Stimulated activated effector memory CD8-positive, alpha-beta T cell treated with anti-CD3 and anti-CD28 coated beads, Interleukin-12 subunit alpha, Interleukin-12 subunit beta, amount 100 ng/mL, for 72 hours (primary cell): ENCODE data around the gene COL9A3.
A peak's percentile ranks its signal among the peaks of the same experiment; 100 is the strongest.

Experiments used
- ATAC-seq: fragments of 150-1000 bp; cut with Tn5 transposase; 2 replicates; pipeline ENCODE4 v1.10.0; 2021
- DNase-seq, 2 donors: peaks; one replicate each; pipeline ENCODE4 v3.0.0; 2021 to 2022; ENCODE audit warnings: low spot score in 2 of 2
- H3K27ac Mint-ChIP-seq: one replicate; pipeline ENCODE4 v1.8.0; 2022; ENCODE audit warnings: mild to moderate bottlenecking, mixed read lengths
- H3K36me3 Mint-ChIP-seq: one replicate; pipeline ENCODE4 v1.8.0; 2022; ENCODE audit warnings: mild to moderate bottlenecking, mixed read lengths
- H3K4me1 Mint-ChIP-seq: one replicate; pipeline ENCODE4 v1.8.0; 2022; ENCODE audit warnings: mixed read lengths
- H3K4me3 Mint-ChIP-seq: one replicate; pipeline ENCODE4 v1.8.0; 2022; ENCODE audit warnings: mild to moderate bottlenecking, mixed read lengths
- H3K9me3 Mint-ChIP-seq: one replicate; pipeline ENCODE4 v1.8.0; 2022; ENCODE audit warnings: mixed read lengths

Gene COL9A3

GRCh38 chr20:62811720-62812119, 5.1 kb upstream of the COL9A3 start:
- no peak for DNase-seq
- peaks cover 82% of the 10 kb centered on the region for H3K36me3 Mint-ChIP-seq
- no peaks in the 10 kb centered on the region for H3K9me3 Mint-ChIP-seq
- no peak overlapping the region for H3K27ac Mint-ChIP-seq
- H3K4me1 Mint-ChIP-seq: peaks cover 15% of the 10 kb centered on the region
- no peak for ATAC-seq
- H3K4me3 Mint-ChIP-seq: no peak overlapping the region

DNA sequence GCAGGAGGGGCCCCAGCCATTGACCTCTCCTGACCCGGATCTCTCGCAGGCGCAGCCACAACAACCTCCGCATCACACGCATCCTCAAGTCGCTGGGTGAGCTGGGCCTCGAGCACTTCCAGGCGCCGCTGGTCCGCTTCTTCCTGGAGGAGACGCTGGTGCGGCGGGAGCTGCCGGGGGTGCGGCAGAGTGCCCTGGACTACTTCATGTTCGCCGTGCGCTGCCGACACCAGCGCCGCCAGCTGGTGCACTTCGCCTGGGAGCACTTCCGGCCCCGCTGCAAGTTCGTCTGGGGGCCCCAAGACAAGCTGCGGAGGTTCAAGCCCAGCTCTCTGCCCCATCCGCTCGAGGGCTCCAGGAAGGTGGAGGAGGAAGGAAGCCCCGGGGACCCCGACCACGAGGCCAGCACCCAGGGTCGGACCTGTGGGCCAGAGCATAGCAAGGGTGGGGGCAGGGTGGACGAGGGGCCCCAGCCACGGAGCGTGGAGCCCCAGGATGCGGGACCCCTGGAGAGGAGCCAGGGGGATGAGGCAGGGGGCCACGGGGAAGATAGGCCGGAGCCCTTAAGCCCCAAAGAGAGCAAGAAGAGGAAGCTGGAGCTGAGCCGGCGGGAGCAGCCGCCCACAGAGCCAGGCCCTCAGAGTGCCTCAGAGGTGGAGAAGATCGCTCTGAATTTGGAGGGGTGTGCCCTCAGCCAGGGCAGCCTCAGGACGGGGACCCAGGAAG, 4.5 kb upstream of the COL9A3 start:
- H3K4me1 Mint-ChIP-seq: peaks cover 11% of the 10 kb centered on the region
- ATAC-seq (no peak), DNase-seq (no peak)
- peaks cover 75% of the 10 kb centered on the region for H3K36me3 Mint-ChIP-seq
- no peak overlapping the region for H3K4me3 Mint-ChIP-seq
- H3K9me3 Mint-ChIP-seq: no peaks in the 10 kb centered on the region
- no peak overlapping the region for H3K27ac Mint-ChIP-seq

- ATAC-seq: no peak
- Mint-ChIP-seq H3K4me3 (no peak overlapping the region), H3K36me3 (peaks cover 70% of the 10 kb centered on the region), H3K4me1 (peaks cover 6% of the 10 kb centered on the region), H3K27ac (no peak overlapping the region), H3K9me3 (no peaks in the 10 kb centered on the region)
- no peak for DNase-seq
Measured at GRCh38 chr20:62812907-62813200, 4.0 kb upstream of the COL9A3 start.

DNA sequence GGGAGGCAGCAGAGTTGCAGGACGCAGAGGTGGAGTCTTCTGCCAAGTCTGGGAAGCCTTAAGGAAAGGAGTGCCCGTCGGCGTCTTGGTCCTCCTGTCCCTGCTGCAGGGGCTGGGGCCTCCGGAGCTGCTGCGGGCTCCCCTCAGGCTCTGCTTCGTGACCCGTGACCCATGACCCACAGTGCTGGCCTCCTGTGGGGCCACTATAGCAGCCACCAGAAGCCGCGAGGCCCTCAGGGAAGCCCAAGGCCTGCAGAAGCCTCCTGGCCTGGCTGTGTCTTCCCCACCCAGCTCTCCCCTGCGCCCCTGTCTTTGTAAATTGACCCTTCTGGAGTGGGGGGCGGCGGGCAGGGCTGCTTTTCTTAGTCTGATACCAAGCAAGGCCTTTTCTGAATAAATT, 3.3 kb upstream of the COL9A3 start:
- ATAC-seq: no peak
- H3K4me1 Mint-ChIP-seq: no peaks in the 10 kb centered on the region
- H3K9me3 Mint-ChIP-seq: no peaks in the 10 kb centered on the region
- no peak for DNase-seq
- H3K36me3 Mint-ChIP-seq: peaks cover 63% of the 10 kb centered on the region
- H3K4me3 Mint-ChIP-seq: no peak overlapping the region
- no peak overlapping the region for H3K27ac Mint-ChIP-seq

DNA sequence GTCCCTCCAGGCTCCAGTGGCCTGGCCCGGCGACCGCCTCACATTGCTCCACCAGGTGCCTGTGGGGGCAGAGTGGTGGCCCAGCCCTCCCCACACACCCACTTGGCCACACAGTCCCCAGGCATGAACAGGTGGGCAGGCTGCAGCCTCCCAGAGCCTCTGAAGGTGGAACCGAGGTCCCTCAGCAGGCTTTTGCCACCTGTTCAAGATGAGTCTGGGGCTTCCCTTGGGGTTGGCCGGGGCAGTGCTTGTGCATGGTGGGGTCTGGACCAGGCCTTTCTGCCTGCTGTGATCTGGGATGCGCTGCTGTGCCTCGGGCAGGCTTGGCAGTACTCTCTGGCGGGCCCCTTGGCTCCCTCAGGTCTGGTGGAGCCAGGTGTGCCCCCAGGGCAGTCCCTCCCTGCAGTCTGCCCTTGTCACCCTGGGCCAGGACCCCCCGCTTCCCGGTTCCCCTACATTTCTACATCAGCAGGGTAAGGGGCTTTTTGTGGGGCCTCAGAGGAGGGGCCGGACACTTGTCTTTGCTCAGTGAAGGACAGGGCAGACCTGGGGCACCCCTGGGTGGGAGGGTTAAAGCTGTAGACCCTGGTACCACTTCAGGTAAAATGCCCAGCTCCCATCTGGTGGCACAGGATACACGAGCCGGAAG, 2.7 kb upstream of the COL9A3 start:
- no peak overlapping the region for H3K4me3 Mint-ChIP-seq
- peak; percentile 8 for ATAC-seq
- no peaks in the 10 kb centered on the region for H3K4me1 Mint-ChIP-seq
- DNase-seq: no peak
- peak overlapping the region; percentile 69 for H3K27ac Mint-ChIP-seq
- H3K9me3 Mint-ChIP-seq: no peaks in the 10 kb centered on the region
- peaks cover 57% of the 10 kb centered on the region for H3K36me3 Mint-ChIP-seq

GRCh38 chr20:62814709-62815065, 2.2 kb upstream of the COL9A3 start:
- H3K4me3 Mint-ChIP-seq: no peak overlapping the region
- H3K9me3 Mint-ChIP-seq: no peaks in the 10 kb centered on the region
- ATAC-seq: no peak
- H3K4me1 Mint-ChIP-seq: no peaks in the 10 kb centered on the region
- H3K36me3 Mint-ChIP-seq: peaks cover 52% of the 10 kb centered on the region
- H3K27ac Mint-ChIP-seq: peak overlapping the region; percentile 69
- DNase-seq: no peak

GRCh38 chr20:62815066-62815991, 1.5 kb upstream of the COL9A3 start:
- DNase-seq: no peak
- peak overlapping the region; percentile 69 for H3K27ac Mint-ChIP-seq
- H3K9me3 Mint-ChIP-seq: no peaks in the 10 kb centered on the region
- H3K4me1 Mint-ChIP-seq: no peaks in the 10 kb centered on the region
- H3K36me3 Mint-ChIP-seq: peaks cover 46% of the 10 kb centered on the region
- H3K4me3 Mint-ChIP-seq: no peak overlapping the region
- peak; percentile 9 for ATAC-seq

DNA sequence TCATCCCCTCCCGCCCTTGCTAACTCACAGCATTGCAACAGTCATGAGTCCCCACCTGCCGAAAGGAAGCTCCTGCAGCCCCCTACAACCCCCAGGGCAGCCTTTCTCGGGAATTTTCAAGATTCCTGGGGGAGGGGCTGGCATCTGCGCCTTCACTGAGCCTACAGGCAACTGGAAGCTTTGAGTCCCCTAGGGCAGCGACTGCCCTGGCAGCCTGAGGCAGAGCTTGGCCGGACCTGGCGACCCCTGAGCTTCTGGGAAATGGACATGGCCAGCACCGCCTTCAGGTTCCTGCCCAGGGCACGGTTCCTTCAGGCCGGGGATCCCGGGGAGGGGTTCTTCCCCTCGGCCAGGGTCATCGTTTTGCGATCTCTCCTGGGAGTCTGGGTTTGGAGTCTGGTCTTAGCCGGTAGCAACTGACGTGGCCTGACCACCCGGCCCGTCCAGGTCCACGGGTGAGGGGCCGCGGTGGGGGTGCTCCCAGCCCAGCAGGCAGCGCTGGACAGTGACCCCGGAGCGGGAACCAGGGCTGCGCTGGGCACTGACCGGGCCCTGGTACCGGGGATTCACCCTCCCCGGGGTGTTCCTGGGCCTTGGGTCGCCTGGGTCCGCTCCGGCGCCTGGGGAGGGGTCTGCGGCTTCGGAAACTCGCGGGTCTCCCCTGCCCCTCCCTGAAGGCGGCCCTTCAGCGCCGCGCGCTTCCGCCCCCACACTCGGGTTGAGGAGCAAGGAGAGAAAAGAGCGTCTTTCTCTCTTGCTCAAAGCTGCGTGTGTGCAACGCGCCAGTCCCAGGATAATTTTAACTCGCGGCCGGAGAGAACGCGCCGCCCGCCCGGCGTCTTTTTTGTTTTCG, 593 bp upstream of the COL9A3 start:
- no peak overlapping the region for H3K27ac Mint-ChIP-seq
- no peak for ATAC-seq

DNA sequence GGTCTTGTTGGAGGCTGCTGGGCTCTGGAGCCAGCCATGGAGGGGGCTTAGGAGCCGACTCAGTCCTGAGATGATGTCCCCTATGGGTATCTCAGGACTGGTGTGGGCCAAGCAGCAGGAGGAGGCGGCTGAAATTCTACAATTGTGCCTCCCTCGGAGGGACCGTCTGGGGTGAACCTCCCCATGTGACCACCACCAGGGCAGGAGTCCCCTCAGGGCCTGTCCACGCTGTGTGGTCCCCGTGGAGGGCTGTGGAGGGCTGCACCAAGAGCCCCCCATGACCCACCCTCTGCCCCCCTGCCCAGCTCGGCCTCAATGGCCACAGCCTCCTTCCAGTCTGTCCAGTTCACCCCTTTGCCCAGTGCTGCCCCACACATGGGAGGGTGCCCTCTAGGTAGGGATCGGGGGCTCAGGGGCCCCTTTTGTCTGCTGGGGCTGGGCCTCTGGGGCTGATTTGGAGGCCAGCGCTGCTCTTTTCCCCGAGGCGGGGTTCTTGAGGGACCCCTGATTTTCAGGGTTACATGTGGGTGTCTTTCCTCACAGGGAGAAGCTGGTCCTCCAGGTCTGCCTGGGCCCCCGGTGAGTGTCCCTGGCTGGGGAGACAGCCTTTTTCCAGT, 1.2 kb downstream of the COL9A3 start:
- Mint-ChIP-seq H3K9me3 (no peaks in the 10 kb centered on the region), H3K27ac (no peak overlapping the region), H3K36me3 (peaks cover 19% of the 10 kb centered on the region), H3K4me1 (no peaks in the 10 kb centered on the region), H3K4me3 (no peak overlapping the region)
- ATAC-seq: no peak
- no peak for DNase-seq

More for the DNA sequence above, 593 bp upstream of the COL9A3 start:
- H3K36me3 Mint-ChIP-seq: peaks cover 36% of the 10 kb centered on the region
- H3K9me3 Mint-ChIP-seq: no peaks in the 10 kb centered on the region
- DNase-seq: no peak
- no peak overlapping the region for H3K4me3 Mint-ChIP-seq
- H3K4me1 Mint-ChIP-seq: no peaks in the 10 kb centered on the region

- DNase-seq (no peak), ATAC-seq (no peak)
- Mint-ChIP-seq H3K4me1 (no peaks in the 10 kb centered on the region), H3K36me3 (peaks cover 18% of the 10 kb centered on the region), H3K4me3 (no peak overlapping the region), H3K27ac (no peak overlapping the region), H3K9me3 (no peaks in the 10 kb centered on the region)
Measured at GRCh38 chr20:62818592-62819493, 2.0 kb downstream of the COL9A3 start.

- peaks cover 11% of the 10 kb centered on the region for H3K36me3 Mint-ChIP-seq
- ATAC-seq: no peak
- no peaks in the 10 kb centered on the region for H3K9me3 Mint-ChIP-seq
- no peak overlapping the region for H3K4me3 Mint-ChIP-seq
- H3K4me1 Mint-ChIP-seq: no peaks in the 10 kb centered on the region
- H3K27ac Mint-ChIP-seq: no peak overlapping the region
- DNase-seq: no peak
Measured at GRCh38 chr20:62819494-62820174, 2.8 kb downstream of the COL9A3 start.

DNA sequence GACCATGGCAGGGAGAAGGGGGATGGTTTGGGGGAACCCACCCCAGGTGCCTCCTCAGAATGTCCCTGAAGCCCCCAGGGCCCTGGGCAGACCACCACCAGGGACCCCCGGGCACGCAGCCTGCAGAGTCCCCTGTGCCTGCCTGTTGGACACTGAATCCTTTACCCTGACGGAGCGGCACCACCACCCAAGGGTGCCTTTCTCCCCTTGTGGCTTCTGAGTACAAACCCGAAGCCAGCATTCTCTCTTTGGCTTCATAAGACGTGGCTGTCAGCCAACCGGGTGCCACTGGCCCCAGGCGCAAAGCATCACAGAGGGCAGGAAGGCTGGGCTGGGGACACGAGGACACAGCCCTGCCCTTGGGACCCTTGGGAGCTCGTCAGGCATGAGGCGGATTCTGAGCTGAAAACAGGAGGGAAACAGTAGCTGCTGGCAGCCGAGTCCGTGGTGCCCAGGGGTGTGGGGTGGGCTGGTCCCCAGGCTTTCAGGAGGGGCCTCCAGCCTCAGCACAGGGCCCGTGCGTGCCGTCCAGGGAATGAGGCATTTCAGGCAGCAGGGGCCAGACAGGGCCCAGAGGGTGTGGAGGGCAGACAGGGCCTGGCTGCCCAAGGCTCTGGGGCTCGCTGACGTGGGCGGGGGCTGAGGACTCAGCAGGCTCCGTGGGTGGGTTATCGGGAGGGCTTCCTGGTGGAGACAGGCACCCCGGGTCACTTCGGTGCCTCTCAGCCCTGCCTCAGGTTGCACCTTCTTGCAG, 3.5 kb downstream of the COL9A3 start:
- H3K4me3 Mint-ChIP-seq: no peak overlapping the region
- no peak overlapping the region for H3K27ac Mint-ChIP-seq
- DNase-seq (no peak), ATAC-seq (no peak)
- peaks cover 3% of the 10 kb centered on the region for H3K36me3 Mint-ChIP-seq
- H3K4me1 Mint-ChIP-seq: no peaks in the 10 kb centered on the region
- no peaks in the 10 kb centered on the region for H3K9me3 Mint-ChIP-seq
